ENCODE data around the gene CDH4. TPM values are rescaled to one million over a fixed set of nuclear protein-coding genes. Genes with fewer than 3 reads are reported as not detected.

CDH4 gene
- total and polyA plus RNA-seq, 10 donors: 0.30 to 20.1 (median 7.7) TPM

DNA sequence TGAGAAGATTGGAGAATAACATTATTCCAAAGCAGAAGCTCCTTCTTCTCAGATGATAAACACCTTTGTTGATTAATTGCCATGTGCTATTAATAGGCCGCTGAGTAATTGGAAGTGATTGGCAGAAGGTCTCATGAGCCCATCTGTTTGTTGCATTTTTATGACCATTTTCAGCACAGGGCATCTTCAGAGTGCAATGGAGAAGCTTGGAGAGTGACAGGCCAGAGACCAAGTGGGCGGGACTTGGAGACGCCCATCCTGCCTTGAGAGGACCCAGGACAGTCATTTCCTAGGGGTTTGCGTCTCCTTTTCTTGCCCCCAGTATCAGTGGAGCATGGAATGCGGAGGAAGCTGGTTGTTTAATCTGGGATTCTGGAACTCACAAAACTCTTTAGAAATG is 89.5 kb downstream of the CDH4 start:
- intact Hi-C loops (cut with DNase I; ENCODE audit: low total_unique reads): no loop called here

DNA sequence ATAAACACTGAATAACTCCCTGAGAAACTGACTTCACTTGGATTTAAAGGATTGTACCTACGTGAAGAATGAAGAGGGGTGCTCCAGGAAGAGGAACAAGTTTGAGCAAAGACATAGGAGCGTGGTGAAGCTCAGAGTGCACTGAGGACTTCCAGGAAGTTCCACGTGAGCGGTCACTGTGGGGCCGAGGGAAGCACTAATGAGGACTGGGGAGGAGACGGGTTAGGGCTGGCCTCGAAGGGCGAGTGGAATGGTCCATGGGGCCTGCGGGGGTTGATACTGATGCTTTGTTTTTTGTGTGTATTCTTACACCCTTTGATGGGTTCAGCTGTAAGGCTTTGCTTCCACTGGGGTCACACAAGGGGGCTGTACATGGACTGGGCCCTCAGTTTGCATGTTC is 91.9 kb downstream of the CDH4 start:
- DNase-seq: peak; percentile 54
- no peak overlapping the region for H3K27ac ChIP-seq
- H3K4me3 ChIP-seq: no peak overlapping the region
- intact Hi-C loops (cut with DNase I; ENCODE audit: low total_unique reads): no loop called here
- peaks cover 0 to 42% (median 0%) of the 10 kb centered on the region in 8 donors for H3K9me3 ChIP-seq
- 68 to 80% (median 77%) methylated on average over 9 of the region's 9 CpGs for WGBS, 5 donors
- H3K4me1 ChIP-seq: no peaks in the 10 kb centered on the region
- H3K36me3 ChIP-seq: no peaks in the 10 kb centered on the region
- H3K27me3 ChIP-seq (replicated peaks in 1 of 7): no peaks in the 10 kb centered on the region
- TF ChIP-seq, protein P1, sequence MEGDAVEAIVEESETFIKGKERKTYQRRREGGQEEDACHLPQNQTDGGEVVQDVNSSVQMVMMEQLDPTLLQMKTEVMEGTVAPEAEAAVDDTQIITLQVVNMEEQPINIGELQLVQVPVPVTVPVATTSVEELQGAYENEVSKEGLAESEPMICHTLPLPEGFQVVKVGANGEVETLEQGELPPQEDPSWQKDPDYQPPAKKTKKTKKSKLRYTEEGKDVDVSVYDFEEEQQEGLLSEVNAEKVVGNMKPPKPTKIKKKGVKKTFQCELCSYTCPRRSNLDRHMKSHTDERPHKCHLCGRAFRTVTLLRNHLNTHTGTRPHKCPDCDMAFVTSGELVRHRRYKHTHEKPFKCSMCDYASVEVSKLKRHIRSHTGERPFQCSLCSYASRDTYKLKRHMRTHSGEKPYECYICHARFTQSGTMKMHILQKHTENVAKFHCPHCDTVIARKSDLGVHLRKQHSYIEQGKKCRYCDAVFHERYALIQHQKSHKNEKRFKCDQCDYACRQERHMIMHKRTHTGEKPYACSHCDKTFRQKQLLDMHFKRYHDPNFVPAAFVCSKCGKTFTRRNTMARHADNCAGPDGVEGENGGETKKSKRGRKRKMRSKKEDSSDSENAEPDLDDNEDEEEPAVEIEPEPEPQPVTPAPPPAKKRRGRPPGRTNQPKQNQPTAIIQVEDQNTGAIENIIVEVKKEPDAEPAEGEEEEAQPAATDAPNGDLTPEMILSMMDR (IDR thresholded peaks at IDR 0.05 in 8 of 11, conservative IDR thresholded peaks at IDR 0.05 in 3 of 11): no peak
- TF ChIP-seq POLR2AphosphoS5 (IDR thresholded peaks at IDR 0.05): no peak
- no peak for TF ChIP-seq POLR2A (IDR thresholded peaks at IDR 0.05)

More for the DNA sequence above, 89.5 kb downstream of the CDH4 start:
- Histone ChIP-seq H3K4me1 (no peaks in the 10 kb centered on the region), H3K27ac (no peak overlapping the region), H3K9me3 (peaks cover 0 to 20% (median 0%) of the 10 kb centered on the region in 8 donors), H3K27me3 (replicated peaks in 1 of 7) (no peaks in the 10 kb centered on the region), H3K36me3 (no peaks in the 10 kb centered on the region), H3K4me3 (no peak overlapping the region)
- TF ChIP-seq, protein P1 (IDR thresholded peaks at IDR 0.05 in 8 of 11, conservative IDR thresholded peaks at IDR 0.05 in 3 of 11): no peak
- TF ChIP-seq POLR2AphosphoS5 (IDR thresholded peaks at IDR 0.05) (no peak), POLR2A (IDR thresholded peaks at IDR 0.05) (no peak)
- DNase-seq: no peak
- WGBS, 5 donors: 86 to 95% (median 87%) methylated on average over 5 of the region's 5 CpGs

DNA sequence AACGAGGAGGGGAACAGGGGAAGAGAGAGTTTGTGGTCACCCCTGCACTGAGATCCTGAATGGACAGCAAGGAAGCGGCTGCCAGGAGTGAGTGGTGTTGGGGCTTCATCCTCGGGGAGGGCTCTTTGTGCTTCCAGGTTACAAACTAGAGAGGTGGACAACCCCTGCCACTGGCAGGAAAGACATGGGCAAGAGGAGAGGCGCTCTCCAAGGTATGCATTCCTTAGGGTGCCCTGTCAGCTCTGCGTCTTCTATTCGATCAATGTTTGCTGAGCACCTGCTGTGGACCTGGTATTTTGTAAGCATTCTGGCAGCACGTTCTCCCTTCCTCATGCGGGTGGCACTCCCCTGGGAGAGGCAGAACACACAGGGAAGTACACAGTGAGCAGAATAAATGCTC is 93.6 kb downstream of the CDH4 start:
- Histone ChIP-seq H3K27ac (no peak overlapping the region), H3K4me3 (no peak overlapping the region), H3K36me3 (no peaks in the 10 kb centered on the region), H3K4me1 (peaks cover 0 to 3% (median 0%) of the 10 kb centered on the region in 6 donors), H3K9me3 (peaks cover 0 to 42% (median 0%) of the 10 kb centered on the region in 8 donors), H3K27me3 (replicated peaks in 1 of 7) (no peaks in the 10 kb centered on the region)
- DNase-seq: no peak
- 70 to 77% (median 75%) methylated on average over 7 to 8 of the region's 8 CpGs for WGBS, 5 donors
- intact Hi-C loops (cut with DNase I; ENCODE audit: low total_unique reads): no loop called here
- TF ChIP-seq, protein P1 (IDR thresholded peaks at IDR 0.05 in 8 of 11, conservative IDR thresholded peaks at IDR 0.05 in 3 of 11): no peak
- TF ChIP-seq POLR2AphosphoS5 (IDR thresholded peaks at IDR 0.05): no peak
- no peak for TF ChIP-seq POLR2A (IDR thresholded peaks at IDR 0.05)

DNA sequence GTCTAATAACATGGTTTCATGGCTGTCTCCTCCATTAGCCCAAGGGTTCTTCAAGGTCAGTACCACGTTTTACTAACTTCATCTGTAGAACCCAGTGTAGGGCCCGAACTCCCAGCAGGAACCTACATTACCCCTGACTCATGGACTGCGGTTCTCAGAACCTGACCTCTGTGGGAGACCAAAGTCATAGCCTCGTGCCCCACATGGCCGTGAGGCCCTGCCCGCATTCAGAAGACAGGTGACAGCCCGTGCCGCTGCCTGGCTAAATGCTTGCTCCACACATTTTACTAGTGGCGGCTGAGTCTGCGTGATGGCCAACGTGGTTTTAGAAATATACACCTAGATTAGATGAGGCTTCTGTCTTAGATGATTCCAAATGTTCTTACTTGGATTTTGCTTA is 94.9 kb downstream of the CDH4 start:
- peak; percentile 21 for DNase-seq
- no peaks in the 10 kb centered on the region for H3K36me3 ChIP-seq
- H3K4me3 ChIP-seq: no peak overlapping the region
- H3K9me3 ChIP-seq: peaks cover 0 to 39% (median 0%) of the 10 kb centered on the region in 8 donors
- H3K4me1 ChIP-seq: peaks cover 0 to 15% (median 0%) of the 10 kb centered on the region in 6 donors
- intact Hi-C loops (cut with DNase I; ENCODE audit: low total_unique reads): no loop called here
- peaks cover 0 to 10% (median 0%) of the 10 kb centered on the region in 7 donors for H3K27me3 ChIP-seq (replicated peaks in 1 of 7)
- TF ChIP-seq, protein P1 (IDR thresholded peaks at IDR 0.05 in 8 of 11, conservative IDR thresholded peaks at IDR 0.05 in 3 of 11): no peak
- TF ChIP-seq POLR2AphosphoS5 (IDR thresholded peaks at IDR 0.05) (no peak), POLR2A (IDR thresholded peaks at IDR 0.05) (no peak)
- WGBS, 5 donors: 84 to 92% (median 91%) methylated on average over 11 of the region's 11 CpGs
- no peak overlapping the region for H3K27ac ChIP-seq
